HG03378 (cell line): Measurements from ENCODE around the gene PLEKHM1.

Source experiments
- ATAC-seq: cut with Tn5 transposase; IDR thresholded peaks from one replicate; pipeline ENCODE4 v1.9.1; 2021; ENCODE audit warnings: mild to moderate bottlenecking, moderate library complexity; ENCODE audit not compliant: unreplicated experiment

The PLEKHM1 gene

DNA sequence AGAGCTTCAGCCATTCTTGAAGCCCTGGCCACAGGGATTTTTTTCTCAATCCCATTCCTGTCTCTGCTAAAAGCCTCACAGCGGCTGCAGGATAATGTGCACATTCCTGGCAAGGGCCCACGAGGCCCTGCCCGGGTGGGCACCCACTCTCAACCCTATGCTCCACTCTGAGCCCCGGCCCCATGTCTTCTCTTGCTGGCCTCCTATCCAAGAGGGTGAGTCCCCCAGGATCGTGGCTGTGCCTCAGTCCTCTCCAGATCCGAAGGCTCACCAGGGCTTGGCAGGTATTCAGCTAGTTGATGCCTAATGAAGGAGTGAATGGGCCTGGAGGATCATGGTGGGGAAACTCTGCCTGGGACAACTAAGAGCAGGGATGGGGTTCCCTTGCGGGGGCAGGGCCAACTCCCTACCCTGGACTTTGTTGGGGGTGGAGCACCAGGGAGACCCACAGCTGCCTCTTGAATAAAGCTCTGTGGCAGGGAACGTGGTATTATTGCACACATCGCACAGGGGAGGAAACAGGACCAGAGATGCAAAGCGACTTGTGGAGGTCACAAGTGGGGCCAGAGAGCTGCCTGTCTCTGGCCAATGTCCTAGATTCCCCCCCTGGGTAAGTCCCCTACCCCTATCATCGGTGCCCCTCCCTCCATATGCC, 63.2 kb downstream of the PLEKHM1 start:
- no peak for ATAC-seq

DNA sequence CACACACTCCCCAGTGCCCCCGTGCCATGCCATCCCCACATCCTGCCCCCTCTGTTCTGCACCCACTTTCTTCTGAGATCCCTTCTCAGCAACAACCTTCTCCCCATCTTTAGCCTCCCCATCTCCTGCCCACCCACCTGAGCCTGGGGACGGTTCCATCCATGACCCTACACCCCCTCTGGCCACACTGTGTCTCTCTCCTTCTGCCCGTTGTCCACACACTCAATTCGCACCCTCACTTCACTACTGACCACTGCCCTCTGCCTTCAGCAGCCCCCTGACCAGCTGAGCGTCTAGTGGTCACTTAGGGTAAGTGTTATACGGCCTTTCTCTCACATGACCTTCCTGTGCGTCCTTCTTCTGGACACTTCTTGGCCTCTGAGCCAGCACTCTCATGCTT, 64.0 kb downstream of the PLEKHM1 start:
- ATAC-seq: no peak

DNA sequence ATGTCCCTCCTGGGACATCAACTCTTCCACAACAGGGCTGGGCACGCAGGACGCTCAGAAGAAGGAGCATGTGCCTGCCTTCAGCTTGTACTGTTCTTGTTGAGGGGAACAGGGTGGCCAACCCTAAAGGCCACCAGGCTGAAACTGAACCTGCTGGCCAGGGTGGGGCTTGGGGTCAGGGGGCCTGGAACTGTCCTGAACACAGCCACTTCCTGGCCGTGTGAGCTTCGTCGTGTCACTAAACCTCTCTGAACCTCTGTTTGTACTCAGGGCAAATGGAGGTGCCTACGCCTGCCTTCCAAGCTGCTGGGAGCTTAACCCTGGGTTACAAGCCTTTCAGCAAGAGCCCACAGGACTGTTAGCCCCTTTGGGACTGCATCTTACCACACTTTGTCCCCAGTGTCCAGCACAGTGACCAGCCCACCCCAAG, 64.5 kb downstream of the PLEKHM1 start:
- ATAC-seq: no peak

DNA sequence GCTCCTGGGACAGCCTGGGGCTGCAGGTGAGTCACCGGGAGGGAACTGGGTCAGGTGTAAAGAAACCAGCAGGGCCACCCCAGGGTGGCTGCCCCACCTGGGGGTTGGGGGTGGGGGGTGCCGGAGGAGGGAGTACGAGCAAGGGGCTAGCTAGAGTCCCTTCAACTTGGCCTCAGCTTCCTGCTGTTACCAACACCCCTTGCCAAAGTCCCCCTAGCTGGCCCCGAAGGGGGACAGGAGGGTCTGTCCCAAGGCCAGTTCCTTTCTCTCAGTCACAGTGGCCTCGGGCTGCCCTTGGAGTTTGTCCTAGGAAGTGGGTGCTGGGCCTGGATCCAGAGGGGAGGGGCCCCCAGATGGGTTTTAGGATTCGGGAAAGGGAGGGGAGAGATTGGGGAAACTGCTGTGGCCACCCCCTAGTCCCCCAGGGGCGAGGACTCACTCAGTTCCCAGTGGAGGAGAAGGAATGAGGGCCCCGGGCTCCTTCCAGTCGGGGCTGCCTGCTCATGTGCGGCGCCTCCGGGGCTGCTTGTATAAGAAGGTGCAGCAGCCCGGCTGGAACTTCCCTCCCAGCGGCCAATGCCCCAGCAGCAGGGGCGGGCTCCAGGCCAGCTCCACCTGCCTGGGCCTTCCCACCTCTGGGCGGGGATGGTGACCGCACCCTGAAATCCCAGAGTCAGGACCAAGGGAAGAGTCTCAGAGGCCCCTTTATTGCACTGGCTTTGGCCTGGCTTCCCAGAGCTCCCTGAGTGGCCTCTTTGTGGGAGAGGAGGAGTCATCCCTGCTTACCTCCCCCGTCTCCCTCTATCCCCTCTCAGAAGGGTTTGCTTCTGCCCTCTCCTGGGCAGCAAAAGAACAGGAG, 65.2 kb downstream of the PLEKHM1 start:
- ATAC-seq: no peak

DNA sequence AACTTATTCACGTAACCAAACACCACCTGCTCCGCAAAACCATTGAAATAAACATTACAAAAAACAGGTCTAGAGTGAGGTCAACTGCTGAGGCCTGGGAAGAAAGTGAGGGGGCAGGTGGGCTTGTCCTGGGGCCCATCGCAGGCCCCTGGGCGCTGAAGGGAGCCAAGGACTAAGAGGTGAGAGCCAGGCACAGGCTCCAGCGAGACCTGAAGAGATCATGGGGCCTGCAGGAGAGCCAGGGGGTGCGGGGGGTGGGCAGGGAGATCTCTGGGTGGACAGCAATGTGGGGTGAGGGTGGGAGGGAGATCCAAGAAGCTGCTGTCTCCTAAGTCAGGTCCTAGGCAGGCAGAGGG, 65.8 kb downstream of the PLEKHM1 start:
- ATAC-seq: no peak

DNA sequence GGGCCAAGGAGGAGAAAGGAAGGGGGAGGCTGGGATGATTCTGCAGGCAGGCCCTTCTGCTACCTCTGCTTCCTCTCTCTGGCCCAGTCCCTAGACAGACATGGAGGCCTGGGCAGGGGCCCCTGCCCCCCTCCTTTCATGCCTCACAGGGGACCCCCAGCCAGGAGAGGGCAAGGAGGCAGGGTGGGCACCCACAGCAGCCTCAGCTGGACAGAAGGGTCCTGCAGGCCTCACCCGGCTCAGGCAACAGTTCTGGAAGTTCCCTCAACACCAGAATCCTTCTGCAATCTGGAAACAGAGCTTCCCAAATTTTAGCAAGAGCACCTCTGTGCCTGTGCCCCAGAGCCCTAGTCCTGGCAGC, 66.6 kb downstream of the PLEKHM1 start:
- ATAC-seq: no peak

DNA sequence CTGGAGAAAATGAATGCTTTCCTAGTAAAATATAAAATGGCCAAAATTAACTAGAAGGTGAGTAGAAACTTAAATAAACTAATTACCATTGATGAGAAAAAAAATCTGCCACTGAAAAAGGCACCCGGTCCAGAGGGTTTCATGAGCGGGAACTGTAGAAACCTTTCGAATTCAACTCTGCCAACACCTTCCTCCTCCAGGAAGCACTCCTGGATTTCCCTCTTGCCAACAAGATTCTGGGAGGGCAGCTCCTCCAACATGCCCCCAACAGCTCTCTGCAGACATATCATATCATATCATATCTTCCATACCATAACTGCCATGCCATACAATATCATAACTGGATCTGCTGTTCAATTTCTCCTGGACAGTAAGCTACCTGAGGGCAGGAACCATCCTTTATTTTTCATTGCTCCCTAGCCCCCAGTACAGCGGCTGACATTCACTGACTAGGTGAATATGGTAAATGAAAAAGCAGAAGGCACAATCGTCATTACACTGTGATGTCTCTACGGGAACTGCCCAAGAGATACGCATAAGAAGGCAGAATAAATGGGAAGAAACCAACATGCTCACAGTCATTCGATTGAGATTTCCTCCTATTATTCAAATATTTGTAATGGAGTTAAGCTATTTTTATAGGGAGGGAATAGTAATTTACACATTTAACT, 67.1 kb downstream of the PLEKHM1 start:
- no peak for ATAC-seq

DNA sequence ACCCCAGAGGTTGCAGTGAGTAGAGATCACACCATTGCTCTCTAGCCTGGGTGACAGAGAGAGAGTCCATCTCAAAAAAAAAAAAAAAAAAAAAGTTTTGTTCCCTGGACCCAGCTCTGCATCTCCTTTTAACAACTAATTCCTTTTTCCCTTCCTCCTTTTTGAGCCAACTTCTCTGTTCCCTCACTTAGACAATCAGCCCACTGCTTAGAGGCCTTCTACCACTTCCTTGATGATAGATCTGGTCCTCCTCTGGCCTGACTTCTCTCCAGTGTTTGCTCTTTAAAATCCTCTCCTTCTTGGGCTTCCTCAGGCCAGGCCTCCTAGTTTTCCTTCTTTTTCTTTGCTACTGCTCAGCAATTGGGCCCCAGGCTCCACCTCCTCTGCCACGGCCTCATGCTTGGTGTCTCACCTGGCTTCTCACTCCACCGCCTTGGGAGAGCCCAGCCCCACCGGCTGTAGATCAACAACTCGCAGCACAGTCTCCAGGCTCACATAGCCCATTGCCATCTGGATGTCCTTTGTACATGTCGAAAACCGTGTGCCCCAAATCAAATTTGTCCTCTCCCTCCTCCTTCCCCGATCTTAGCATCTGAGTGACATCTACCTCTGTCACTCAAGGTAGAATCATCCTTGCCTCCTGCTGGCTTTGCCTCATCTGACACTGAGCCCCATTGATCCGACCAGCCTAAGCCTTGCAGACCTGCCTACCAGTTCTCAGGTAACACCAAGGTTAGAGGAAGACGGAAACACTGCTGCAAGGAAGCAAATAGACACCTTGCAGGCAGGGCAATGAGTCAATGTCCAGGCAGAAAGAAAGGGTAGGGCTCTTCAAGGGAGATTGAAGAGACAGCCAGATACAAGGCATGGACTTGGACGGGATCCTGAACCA, 75.3 kb downstream of the PLEKHM1 start:
- ATAC-seq: no peak

DNA sequence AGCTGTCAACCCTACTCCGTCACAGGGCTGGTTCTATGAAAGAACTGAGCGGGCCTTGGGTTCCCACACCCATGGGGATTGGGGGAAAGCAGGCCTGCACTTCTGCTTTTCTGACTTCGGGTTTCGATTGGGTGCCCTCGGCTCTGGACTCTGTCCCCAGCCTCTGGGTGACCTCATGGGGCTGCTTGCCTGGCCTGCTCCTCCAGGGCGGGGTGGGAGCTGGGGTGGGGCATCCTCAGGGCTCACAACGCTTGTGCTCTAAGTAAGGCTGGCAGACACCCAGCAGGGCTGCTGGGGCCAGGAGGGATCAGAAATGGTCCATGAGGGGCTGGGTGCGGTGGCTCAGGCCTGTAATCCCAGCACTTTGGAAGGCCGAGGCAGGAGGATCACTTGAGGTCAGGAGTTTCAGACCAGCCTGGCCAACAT, 77.0 kb downstream of the PLEKHM1 start:
- ATAC-seq: no peak

DNA sequence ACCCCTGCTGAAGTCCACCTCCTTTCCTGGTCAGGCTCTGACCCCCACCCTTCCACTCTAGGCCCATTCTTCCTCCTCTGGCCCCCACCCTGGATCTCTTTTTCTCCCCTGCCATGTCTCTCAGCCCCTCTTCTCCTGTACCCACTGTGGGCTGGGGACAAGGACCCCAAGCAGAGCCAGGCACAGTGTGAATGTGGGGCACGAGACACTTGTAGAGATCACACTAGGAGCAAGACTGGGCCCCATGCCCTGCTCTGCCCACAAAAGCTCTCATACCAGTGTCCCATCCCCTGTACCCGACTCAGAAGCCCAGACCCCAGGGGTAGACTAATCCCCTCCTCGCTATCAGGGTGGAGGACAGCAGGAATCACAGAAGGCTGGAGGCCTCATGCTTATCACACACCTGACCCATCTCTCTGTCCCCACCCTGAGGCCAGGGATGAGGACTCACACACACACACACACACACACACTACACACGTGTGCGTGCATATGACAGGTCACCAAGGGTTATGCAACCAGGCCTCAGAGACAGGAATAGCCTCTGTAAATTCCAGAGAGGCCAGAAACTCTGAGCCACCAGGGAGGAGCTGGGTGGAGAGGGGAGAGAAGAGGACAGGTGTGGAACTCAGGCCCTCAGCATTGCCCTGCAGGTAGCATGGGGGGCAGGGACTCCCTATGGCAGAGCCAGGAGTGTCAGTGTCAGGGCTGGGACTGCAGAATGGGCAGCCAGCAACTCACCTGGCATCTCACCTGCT, 79.0 kb downstream of the PLEKHM1 start:
- ATAC-seq: no peak

DNA sequence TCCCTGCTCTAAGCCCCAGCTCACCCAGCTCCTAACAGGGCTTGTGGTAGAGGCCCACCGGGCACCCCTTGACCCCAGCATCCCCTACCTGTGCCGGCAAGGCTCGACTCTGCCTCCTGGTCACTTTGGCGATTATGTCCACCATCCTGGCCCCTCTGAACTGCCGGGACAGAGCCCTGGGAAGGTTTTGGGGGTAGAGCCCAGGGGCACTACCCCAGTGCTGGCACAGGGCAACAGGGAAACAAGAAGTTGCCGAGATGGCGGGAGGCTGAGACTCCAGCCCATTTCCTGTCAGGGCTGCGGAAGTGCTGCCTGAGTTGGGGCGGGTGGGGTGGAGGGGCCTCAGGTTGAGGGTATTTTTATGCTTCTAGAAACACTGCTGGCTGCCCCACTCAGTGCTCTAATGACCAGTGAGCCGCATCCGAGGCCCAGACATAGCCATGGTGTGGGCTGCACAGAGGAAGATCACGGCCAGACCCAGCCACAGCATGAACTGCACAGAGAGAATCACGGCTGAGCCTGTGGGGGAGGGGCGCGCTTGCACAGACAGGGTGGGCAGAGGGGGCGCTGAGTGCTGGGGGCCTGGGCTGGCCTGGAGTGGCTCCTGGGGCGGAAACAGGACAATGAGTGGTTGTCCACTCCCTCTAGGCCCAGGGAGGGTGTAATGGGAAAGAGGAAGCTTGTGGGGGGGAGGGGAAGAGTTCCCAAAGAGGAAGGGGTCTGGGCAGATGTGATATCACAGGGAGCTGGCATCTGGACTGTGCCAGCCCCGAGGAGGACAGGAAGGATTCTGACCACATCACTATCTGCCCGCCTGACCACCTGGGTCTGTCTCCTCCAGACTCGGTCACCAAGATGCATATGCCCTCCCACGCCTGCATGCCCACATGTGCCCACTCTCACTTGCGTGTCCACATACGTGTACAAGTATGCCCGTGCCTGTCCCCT, 80.1 kb downstream of the PLEKHM1 start:
- ATAC-seq: no peak

DNA sequence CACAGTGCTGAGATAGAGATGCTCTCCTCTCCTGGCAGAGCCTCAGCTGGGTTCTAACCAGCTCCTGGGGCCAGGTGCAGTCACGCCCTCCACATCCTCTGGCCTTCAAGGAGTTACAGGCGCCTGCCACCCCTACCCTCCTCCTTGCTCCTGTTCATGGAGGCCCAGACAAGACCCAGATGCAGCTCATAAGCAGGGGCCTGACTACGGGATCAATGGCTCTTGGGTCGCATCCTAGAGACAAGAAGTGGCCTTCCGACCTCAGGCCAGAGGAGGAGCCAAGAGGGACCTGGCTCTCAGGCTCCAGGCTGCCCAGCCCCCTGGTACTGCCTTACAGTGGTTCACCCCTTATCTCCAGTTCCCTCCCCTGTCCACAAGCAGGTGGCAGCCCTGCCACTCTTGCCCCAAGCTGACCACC, 80.9 kb downstream of the PLEKHM1 start:
- no peak for ATAC-seq

DNA sequence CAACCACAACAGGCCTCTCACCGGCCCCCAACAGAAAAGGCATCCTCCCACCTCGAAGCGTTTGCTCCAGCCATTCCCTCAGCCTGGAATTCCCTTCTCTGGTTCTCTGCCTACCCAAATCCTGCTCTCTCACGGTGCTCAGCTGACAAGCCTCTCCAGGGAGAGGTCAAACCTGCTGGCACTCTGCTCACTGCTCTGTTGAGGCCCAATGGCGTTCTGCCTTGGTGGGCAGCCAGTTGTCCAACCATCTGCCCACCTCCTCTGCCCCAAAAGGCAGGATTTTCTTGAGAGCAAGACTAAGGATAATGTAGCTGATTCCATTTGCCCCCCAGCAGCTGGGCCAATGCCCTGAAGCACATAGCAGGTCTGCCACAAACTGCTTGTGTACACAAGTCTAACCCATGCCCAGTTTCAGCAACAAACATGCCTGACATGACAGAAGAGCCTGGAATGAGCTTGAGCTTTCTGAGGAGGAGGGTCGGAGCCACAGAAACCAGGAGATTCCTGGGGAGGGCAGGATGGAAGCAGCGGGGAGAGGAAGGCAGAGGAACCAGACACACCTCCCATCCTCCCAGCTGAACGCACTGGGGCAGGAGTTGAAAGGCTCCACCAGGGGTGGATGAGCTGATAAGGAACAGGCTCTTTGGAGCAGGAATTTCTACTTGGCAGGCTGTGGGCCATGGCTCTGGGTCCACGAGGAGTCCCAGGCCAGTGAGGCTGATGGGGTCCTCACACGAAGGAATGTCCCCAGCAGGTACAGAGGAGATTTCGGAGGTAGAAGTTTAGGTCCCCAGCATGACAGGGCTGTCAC, 81.7 kb downstream of the PLEKHM1 start:
- no peak for ATAC-seq

DNA sequence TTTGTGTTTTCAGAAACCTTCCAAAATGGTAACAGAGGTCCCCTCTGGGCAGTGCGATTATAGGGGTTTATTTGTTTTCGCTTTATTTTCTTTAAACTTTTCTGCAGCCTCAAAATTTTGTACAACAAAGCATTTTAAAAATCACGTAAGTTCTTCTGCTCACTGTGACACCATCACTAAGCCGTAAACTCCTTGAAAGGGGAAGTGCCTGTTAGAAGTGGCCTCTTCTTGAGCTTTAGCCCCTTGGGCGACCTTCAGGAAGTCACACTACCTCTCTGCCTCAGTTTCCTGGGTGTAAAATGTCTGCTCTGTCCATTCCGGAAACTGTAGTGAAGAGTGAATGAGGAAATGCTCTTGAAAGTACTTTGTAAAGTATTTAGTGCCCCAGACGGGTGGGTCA, 84.4 kb downstream of the PLEKHM1 start:
- ATAC-seq: no peak

DNA sequence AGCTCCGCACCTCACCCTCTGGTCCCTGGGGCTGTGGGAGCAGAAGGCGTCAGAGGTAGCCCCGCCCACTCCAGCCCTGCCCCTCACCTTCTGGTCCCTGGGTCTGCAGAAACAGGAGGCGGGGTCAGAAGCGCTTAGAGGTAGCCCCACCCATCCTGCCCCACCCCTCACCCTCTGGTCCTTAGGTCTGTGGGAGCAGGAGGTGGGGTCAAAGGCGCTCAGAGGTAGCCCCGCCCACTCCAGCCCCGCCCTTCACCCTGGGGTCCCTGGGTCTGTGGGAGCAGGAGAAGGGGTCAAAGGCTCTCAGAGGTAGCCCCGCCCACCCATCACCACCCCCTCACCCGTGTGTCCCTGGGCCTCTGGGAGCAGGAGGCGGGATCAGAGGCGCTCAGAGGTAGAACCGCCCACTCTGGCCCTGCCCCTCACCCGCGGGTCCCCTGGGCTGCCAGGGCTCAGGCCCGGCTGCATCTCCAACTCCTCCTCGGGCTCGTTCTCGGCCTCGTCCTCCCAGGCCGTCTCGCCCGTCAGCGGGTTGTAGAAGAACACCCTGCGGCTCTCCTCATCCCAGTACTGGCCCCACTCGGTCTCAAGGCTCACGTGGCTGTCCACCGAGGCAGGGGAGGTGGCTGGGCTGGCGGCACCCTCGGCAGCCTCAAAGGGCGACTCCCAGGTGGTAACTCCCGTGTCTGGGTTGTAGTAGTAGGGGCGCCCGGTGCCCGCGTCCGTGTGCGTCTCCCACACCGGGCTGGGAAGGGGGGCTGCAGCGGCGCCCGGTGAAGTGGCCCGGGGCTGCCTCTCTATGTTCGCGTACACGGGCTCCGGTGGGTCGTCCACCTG, 85.1 kb downstream of the PLEKHM1 start:
- no peak for ATAC-seq

DNA sequence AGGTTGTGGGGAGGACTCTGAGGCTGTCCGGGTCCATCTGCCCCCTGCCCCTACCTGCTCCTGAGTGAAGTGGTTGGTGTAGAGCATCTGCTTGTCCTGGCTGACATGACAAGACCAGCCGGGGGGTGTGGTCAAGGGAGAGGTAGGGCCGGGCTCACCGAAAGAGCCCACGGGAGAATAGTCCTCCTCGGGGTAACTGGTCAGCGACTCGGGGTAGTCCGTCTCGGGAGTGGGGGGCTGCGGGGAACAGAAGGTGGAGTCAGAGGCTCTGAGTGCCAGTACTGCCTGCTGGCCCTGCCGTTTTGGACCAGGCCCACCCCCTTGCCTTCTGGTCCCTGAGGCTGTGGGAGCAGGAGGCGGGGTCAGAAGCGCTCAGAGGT, 85.7 kb downstream of the PLEKHM1 start:
- no peak for ATAC-seq

DNA sequence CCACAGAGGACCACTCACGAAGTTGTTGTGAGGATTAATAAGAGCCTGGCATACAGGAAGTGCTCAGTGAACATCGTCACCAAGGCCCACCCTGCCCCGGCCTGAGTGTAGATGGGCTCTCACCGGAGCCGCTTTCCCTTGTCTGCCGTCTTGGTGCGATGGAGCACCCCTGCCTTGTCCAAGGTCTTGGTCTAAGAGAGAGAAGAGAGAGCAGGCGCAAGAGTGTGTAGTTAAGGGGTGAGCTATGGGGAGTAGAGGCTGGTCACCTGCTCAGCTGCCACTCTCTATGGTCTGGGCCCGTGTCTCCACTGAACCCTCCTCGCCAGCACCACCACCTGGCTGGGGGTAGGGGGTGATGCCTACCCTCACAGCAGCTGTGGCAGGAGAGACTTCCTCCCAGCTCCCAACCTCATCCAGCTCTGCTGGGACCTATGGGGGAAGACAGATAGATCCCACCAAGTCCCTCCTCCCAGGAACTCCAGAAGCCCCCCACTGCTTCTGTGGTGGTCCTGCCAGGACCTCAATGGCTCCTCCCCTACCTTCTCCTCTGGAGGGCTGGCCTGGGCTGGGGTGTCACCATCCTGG, 86.5 kb downstream of the PLEKHM1 start:
- ATAC-seq: no peak
